ENCODE measurements around the gene TVP23C. TPM values are rescaled to one million over a fixed set of nuclear protein-coding genes. Genes with fewer than 3 reads are reported as not detected.

TVP23C gene
- polyA plus RNA-seq, 4 donors: 1.9 to 12.8 (median 3.3) TPM

GRCh38 chr17:15514469-15514868 is 48.8 kb downstream of the TVP23C start:
- no peak overlapping the region for H3K27ac ChIP-seq (ENCODE audit: low read depth in 1 of 3, low read length in 2 of 3)
- FAIRE-seq: no peak

GRCh38 chr17:15513856-15514459 is 49.3 kb downstream of the TVP23C start:
- peak in 1 of 2 donors; percentile 13 for DNase-seq
- peak overlapping the region in 1 of 3 donors; percentile 13 for H3K27ac ChIP-seq (ENCODE audit: low read depth in 1 of 3, low read length in 2 of 3)
- 66 to 89% (median 86%) methylated on average over 9 of the region's 9 CpGs for WGBS, 3 donors
- peaks cover 0 to 21% (median 3%) of the 10 kb centered on the region in 3 donors for H3K36me3 ChIP-seq (ENCODE audit: control insufficient read depth in 3 of 3, insufficient read depth in 2 of 3, low read depth in 1 of 3, low read length in 3 of 3)
- no peak for FAIRE-seq
- H3K4me1 ChIP-seq (ENCODE audit: control insufficient read depth in 3 of 3, insufficient read depth in 2 of 3, low read depth in 1 of 3, low read length in 2 of 3): peaks cover 0 to 5% (median 0%) of the 10 kb centered on the region in 3 donors
- H3K9me3 ChIP-seq (ENCODE audit: control insufficient read depth in 2 of 2, insufficient read depth in 1 of 2, low read depth in 1 of 2, low read length in 1 of 2): no peaks in the 10 kb centered on the region
- H3K27me3 ChIP-seq (ENCODE audit: control insufficient read depth in 3 of 3, insufficient read depth in 3 of 3, low read length in 3 of 3): no peaks in the 10 kb centered on the region
- no peak overlapping the region for H3K4me3 ChIP-seq (ENCODE audit: low read depth in 1 of 3, low read length in 3 of 3)

More at GRCh38 chr17:15514469-15514868, 48.8 kb downstream of the TVP23C start:
- Histone ChIP-seq H3K9me3 (ENCODE audit: control insufficient read depth in 2 of 2, insufficient read depth in 1 of 2, low read depth in 1 of 2, low read length in 1 of 2) (no peaks in the 10 kb centered on the region), H3K4me3 (ENCODE audit: low read depth in 1 of 3, low read length in 3 of 3) (no peak overlapping the region), H3K27me3 (ENCODE audit: control insufficient read depth in 3 of 3, insufficient read depth in 3 of 3, low read length in 3 of 3) (no peaks in the 10 kb centered on the region), H3K36me3 (ENCODE audit: control insufficient read depth in 3 of 3, insufficient read depth in 2 of 3, low read depth in 1 of 3, low read length in 3 of 3) (peaks cover 0 to 18% (median 0%) of the 10 kb centered on the region in 3 donors), H3K4me1 (ENCODE audit: control insufficient read depth in 3 of 3, insufficient read depth in 2 of 3, low read depth in 1 of 3, low read length in 2 of 3) (peaks cover 0 to 5% (median 0%) of the 10 kb centered on the region in 3 donors)
- peak in 1 of 2 donors; percentile 25 for DNase-seq
- WGBS, 3 donors: 13 to 62% (median 43%) methylated on average over 2 of the region's 2 CpGs

DNA sequence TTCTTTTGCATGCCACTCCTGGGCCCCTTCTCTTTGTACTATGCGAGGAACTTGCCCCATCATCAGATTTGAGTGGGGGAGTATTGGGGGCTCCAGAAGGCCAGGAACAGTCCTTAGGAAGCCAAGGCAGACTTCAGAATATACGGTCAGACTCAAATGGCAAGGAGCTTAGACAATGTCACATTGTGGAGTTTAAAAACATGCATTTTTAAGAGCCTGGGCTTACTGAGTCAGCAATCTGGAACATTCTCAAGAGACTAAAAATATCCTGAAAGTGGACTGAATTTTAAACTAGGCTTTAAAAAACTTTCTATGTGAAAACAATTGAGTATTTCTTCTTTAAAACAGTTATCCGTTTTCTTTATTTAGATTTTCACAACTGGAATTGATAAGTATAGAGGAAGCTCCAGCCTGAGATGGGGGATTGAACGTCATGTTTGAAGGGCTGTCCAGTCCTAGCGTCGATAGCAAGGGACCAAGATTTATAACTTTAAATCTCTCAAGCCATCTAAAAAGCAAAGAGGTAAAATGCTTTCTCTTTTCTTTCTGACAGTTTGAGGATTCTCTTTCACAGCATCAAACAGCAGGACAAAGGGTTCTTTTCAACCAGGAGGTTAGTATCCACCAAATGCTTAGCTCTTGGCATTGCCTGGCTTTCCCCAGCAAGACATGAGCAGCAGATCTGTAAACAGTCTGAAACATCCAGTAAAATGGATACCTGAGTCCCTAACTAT is 50.1 kb downstream of the TVP23C start:
- Histone ChIP-seq H3K36me3 (ENCODE audit: control insufficient read depth in 3 of 3, insufficient read depth in 2 of 3, low read depth in 1 of 3, low read length in 3 of 3) (peaks cover 0 to 22% (median 3%) of the 10 kb centered on the region in 3 donors), H3K27ac (ENCODE audit: low read depth in 1 of 3, low read length in 2 of 3) (peak overlapping the region in 1 of 3 donors; percentile 26), H3K4me3 (ENCODE audit: low read depth in 1 of 3, low read length in 3 of 3) (no peak overlapping the region), H3K9me3 (ENCODE audit: control insufficient read depth in 2 of 2, insufficient read depth in 1 of 2, low read depth in 1 of 2, low read length in 1 of 2) (no peaks in the 10 kb centered on the region), H3K4me1 (ENCODE audit: control insufficient read depth in 3 of 3, insufficient read depth in 2 of 3, low read depth in 1 of 3, low read length in 2 of 3) (peaks cover 0 to 5% (median 0%) of the 10 kb centered on the region in 3 donors), H3K27me3 (ENCODE audit: control insufficient read depth in 3 of 3, insufficient read depth in 3 of 3, low read length in 3 of 3) (no peaks in the 10 kb centered on the region)
- WGBS, 3 donors: 73 to 92% (median 82%) methylated on average over 6 of the region's 6 CpGs
- FAIRE-seq: no peak
- DNase-seq: peak in 1 of 2 donors; percentile 0

DNA sequence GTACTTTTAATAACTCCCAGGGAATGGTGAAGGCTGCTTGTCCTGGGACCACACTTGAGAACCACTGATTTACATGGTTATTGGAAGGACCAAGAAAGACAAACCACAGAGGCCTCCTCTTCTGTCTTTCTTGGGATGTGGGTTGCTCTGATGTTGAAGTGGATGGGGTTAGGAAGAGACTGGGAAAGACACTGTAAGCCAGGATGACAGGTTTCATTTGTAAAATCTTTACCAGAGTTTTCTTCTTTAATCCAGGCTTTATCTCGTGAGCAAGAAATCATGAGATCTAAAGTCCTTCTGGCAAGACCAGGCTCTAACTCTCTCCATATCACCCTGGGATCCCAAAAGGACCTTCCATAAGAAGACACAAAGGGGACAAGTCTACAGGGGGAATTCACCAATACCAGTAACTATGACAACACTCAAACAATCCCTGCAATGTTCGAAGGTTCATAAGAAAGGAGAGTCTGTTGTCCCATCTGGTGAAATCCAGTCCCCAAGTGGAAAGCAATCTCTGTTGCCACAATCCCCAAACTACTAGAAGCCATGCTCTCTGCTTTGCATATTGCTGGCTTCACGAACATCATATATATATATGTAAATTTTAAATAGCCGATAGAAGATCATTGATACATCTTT is 51.1 kb downstream of the TVP23C start:
- 90 to 96% (median 95%) methylated on average over 4 of the region's 4 CpGs for whole genome bisulfite sequencing, 3 donors
- Histone ChIP-seq H3K4me3 (ENCODE audit: low read depth in 1 of 3, low read length in 3 of 3) (no peak overlapping the region), H3K4me1 (ENCODE audit: control insufficient read depth in 3 of 3, insufficient read depth in 2 of 3, low read depth in 1 of 3, low read length in 2 of 3) (peaks cover 0 to 5% (median 0%) of the 10 kb centered on the region in 3 donors), H3K27me3 (ENCODE audit: control insufficient read depth in 3 of 3, insufficient read depth in 3 of 3, low read length in 3 of 3) (no peaks in the 10 kb centered on the region), H3K36me3 (ENCODE audit: control insufficient read depth in 3 of 3, insufficient read depth in 2 of 3, low read depth in 1 of 3, low read length in 3 of 3) (peaks cover 0 to 22% (median 3%) of the 10 kb centered on the region in 3 donors), H3K9me3 (ENCODE audit: control insufficient read depth in 2 of 2, insufficient read depth in 1 of 2, low read depth in 1 of 2, low read length in 1 of 2) (no peaks in the 10 kb centered on the region), H3K27ac (ENCODE audit: low read depth in 1 of 3, low read length in 2 of 3) (no peak overlapping the region)
- no peak for FAIRE-seq
- no peak for DNase-seq

DNA sequence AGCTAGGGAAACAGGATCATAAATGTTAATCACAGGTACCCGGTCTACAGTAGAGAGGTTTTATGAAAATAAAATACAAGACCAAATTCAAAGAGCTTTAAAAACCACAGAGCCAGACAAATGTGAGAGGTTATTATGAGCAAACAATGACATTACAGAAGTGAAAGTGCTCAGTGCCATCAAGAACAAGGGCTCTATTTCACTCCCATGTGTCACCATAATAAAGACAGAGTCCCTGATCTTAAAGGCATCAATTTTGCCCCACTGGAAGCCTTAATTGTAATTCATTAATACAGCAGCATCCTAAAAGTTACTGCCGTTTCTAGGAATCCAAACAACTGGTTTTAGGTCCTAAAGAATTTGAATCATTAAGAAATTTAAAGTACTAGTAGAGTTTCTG is 52.1 kb downstream of the TVP23C start:
- 70 to 77% (median 70%) methylated on average over 2 of the region's 2 CpGs for WGBS, 3 donors
- FAIRE-seq (no peak), DNase-seq (no peak)

DNA sequence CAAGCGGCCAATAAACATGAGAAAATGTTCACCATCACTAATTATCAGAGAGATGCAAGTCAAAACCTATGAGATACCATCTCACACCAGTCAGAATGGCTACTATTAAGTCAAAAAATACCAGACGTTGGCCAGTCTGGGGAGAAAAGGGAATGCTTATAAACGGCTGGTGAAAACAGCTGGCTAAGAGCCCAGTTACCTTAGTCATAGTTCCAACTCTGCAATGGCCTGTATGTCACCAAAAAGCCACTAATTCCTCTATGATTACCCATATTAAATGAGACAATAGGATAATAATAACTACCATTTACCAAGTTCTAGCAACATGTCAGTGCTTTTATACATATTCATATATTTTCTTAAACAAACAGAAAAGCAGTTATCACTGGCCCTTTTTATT is 52.9 kb downstream of the TVP23C start:
- DNase-seq: no peak
- Histone ChIP-seq H3K36me3 (ENCODE audit: control insufficient read depth in 3 of 3, insufficient read depth in 2 of 3, low read depth in 1 of 3, low read length in 3 of 3) (peaks cover 0 to 18% (median 3%) of the 10 kb centered on the region in 3 donors), H3K9me3 (ENCODE audit: control insufficient read depth in 2 of 2, insufficient read depth in 1 of 2, low read depth in 1 of 2, low read length in 1 of 2) (no peaks in the 10 kb centered on the region), H3K4me1 (ENCODE audit: control insufficient read depth in 3 of 3, insufficient read depth in 2 of 3, low read depth in 1 of 3, low read length in 2 of 3) (peaks cover 0 to 5% (median 0%) of the 10 kb centered on the region in 3 donors), H3K27ac (ENCODE audit: low read depth in 1 of 3, low read length in 2 of 3) (no peak overlapping the region), H3K4me3 (ENCODE audit: low read depth in 1 of 3, low read length in 3 of 3) (no peak overlapping the region), H3K27me3 (ENCODE audit: control insufficient read depth in 3 of 3, insufficient read depth in 3 of 3, low read length in 3 of 3) (no peaks in the 10 kb centered on the region)
- FAIRE-seq: no peak
- WGBS, 3 donors: 52 to 70% (median 57%) methylated on average over 3 of the region's 3 CpGs

More for the DNA sequence above, 52.1 kb downstream of the TVP23C start:
- Histone ChIP-seq H3K9me3 (ENCODE audit: control insufficient read depth in 2 of 2, insufficient read depth in 1 of 2, low read depth in 1 of 2, low read length in 1 of 2) (no peaks in the 10 kb centered on the region), H3K36me3 (ENCODE audit: control insufficient read depth in 3 of 3, insufficient read depth in 2 of 3, low read depth in 1 of 3, low read length in 3 of 3) (peaks cover 0 to 25% (median 3%) of the 10 kb centered on the region in 3 donors), H3K27me3 (ENCODE audit: control insufficient read depth in 3 of 3, insufficient read depth in 3 of 3, low read length in 3 of 3) (no peaks in the 10 kb centered on the region), H3K4me3 (ENCODE audit: low read depth in 1 of 3, low read length in 3 of 3) (no peak overlapping the region), H3K27ac (ENCODE audit: low read depth in 1 of 3, low read length in 2 of 3) (no peak overlapping the region), H3K4me1 (ENCODE audit: control insufficient read depth in 3 of 3, insufficient read depth in 2 of 3, low read depth in 1 of 3, low read length in 2 of 3) (peaks cover 0 to 5% (median 0%) of the 10 kb centered on the region in 3 donors)

GRCh38 chr17:15509095-15509494 is 54.2 kb downstream of the TVP23C start:
- FAIRE-seq (no peak), DNase-seq (no peak)
- Histone ChIP-seq H3K27ac (ENCODE audit: low read depth in 1 of 3, low read length in 2 of 3) (no peak overlapping the region), H3K36me3 (ENCODE audit: control insufficient read depth in 3 of 3, insufficient read depth in 2 of 3, low read depth in 1 of 3, low read length in 3 of 3) (peaks cover 0 to 19% (median 3%) of the 10 kb centered on the region in 3 donors), H3K9me3 (ENCODE audit: control insufficient read depth in 2 of 2, insufficient read depth in 1 of 2, low read depth in 1 of 2, low read length in 1 of 2) (no peaks in the 10 kb centered on the region), H3K4me1 (ENCODE audit: control insufficient read depth in 3 of 3, insufficient read depth in 2 of 3, low read depth in 1 of 3, low read length in 2 of 3) (peaks cover 0 to 5% (median 0%) of the 10 kb centered on the region in 3 donors), H3K27me3 (ENCODE audit: control insufficient read depth in 3 of 3, insufficient read depth in 3 of 3, low read length in 3 of 3) (no peaks in the 10 kb centered on the region), H3K4me3 (ENCODE audit: low read depth in 1 of 3, low read length in 3 of 3) (no peak overlapping the region)
- 87 to 93% (median 89%) methylated on average over 5 of the region's 5 CpGs for WGBS, 3 donors

DNA sequence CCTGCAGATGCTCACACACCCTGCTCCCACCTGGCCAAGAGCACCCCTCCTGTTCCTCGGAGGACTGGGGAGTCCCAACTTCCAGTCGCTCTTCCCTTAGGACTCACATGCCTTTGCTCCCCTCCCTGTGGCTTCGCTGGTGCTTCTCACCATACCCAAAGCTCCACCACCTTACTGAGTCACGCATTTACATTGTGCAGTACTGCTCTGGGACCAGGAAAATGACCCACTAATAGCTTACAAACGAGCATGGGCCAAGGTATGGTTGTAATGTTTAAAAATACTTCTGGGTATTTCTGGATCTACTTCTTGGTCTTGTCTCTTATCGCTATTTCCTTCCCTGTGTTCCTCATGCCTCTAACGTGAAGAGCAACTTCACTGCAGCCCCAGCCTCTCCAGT is 54.8 kb downstream of the TVP23C start:
- H3K4me1 ChIP-seq (ENCODE audit: control insufficient read depth in 3 of 3, insufficient read depth in 2 of 3, low read depth in 1 of 3, low read length in 2 of 3): peaks cover 0 to under 1% (median 0%) of the 10 kb centered on the region in 3 donors
- no peaks in the 10 kb centered on the region for H3K27me3 ChIP-seq (ENCODE audit: control insufficient read depth in 3 of 3, insufficient read depth in 3 of 3, low read length in 3 of 3)
- WGBS, 3 donors: 75 to 77% (median 76%) methylated on average over 7 of the region's 7 CpGs
- no peaks in the 10 kb centered on the region for H3K9me3 ChIP-seq (ENCODE audit: control insufficient read depth in 2 of 2, insufficient read depth in 1 of 2, low read depth in 1 of 2, low read length in 1 of 2)
- DNase-seq: no peak
- no peak overlapping the region for H3K4me3 ChIP-seq (ENCODE audit: low read depth in 1 of 3, low read length in 3 of 3)
- peaks cover 0 to 19% (median 3%) of the 10 kb centered on the region in 3 donors for H3K36me3 ChIP-seq (ENCODE audit: control insufficient read depth in 3 of 3, insufficient read depth in 2 of 3, low read depth in 1 of 3, low read length in 3 of 3)
- no peak overlapping the region for H3K27ac ChIP-seq (ENCODE audit: low read depth in 1 of 3, low read length in 2 of 3)
- no peak for FAIRE-seq

Measured in small intestine (tissue), 7 donors.